ENCODE results near the gene CRIP2. TPM values are rescaled to one million over a fixed set of nuclear protein-coding genes. Genes with fewer than 3 reads are reported as not detected.
A peak's percentile ranks its signal among the peaks of the same experiment; 100 is the strongest.

CRIP2 gene
- polyA plus RNA-seq, 5 donors, result 121 to 333 (median 174) TPM

- DNase-seq, result no peak
Measured at GRCh38 chr14:105525861-105526775, 51.5 kb downstream of the CRIP2 start, which contains the start of gene TMEM121. TSS of gene TMEM121 (plus strand) at chr14:105526583. CDS start at chr14:105528835, 2,252 bp downstream.

- no peak for DNase-seq
Measured at GRCh38 chr14:105526776-105527380, 52.3 kb downstream of the CRIP2 start.

- DNase-seq, result no peak
Measured at GRCh38 chr14:105527381-105527825, 52.8 kb downstream of the CRIP2 start.

- peak; percentile 81 to 83 for DNase-seq
Measured at GRCh38 chr14:105527826-105528585, 53.4 kb downstream of the CRIP2 start.

- DNase-seq, result no peak
Measured at GRCh38 chr14:105528586-105529318, 54.1 kb downstream of the CRIP2 start.

GRCh38 chr14:105529319-105529568 lies 54.6 kb downstream of the CRIP2 start:
- DNase-seq, result no peak

Other genes with a start within 250 kb of the CRIP2 start
- 10 to 100 TPM; 29.8 to 47.8 (median 37.3) TPM for gene BTBD6, start 226.3 kb upstream of the CRIP2 start, polyA plus RNA-seq (ENCODE audit: insufficient read depth in 1 of 5, insufficient read length in 5 of 5, low replicate concordance in 1 of 5)
- 10 to 100 TPM; 27.3 to 41.1 (median 30.5) TPM for gene BRF1, start 173.8 kb upstream of the CRIP2 start, polyA plus RNA-seq (ENCODE audit: insufficient read depth in 1 of 5, insufficient read length in 5 of 5, low replicate concordance in 1 of 5)
- 10 to 100 TPM; 61.8 to 92.3 (median 77.3) TPM for gene PACS2, start 160.1 kb upstream of the CRIP2 start, polyA plus RNA-seq (ENCODE audit: insufficient read depth in 1 of 5, insufficient read length in 5 of 5, low replicate concordance in 1 of 5)
- gene TEX22, start 76.3 kb upstream of the CRIP2 start, polyA plus RNA-seq (ENCODE audit: insufficient read depth in 1 of 5, insufficient read length in 5 of 5, low replicate concordance in 1 of 5), result 1 to 10 TPM in 4 of 5 donors, under 1 TPM in 1; 0.96 to 3.6 (median 1.4) TPM
- gene MTA1, start 55.0 kb upstream of the CRIP2 start, polyA plus RNA-seq (ENCODE audit: insufficient read depth in 1 of 5, insufficient read length in 5 of 5, low replicate concordance in 1 of 5), result 100 to 1,000 TPM in 4 of 5 donors, 10 to 100 TPM in 1; 85.8 to 159 (median 125) TPM
- 100 to 1,000 TPM in 2 of 5 donors, 10 to 100 TPM in 3; 68.3 to 158 (median 83.2) TPM for gene CRIP1, start 12.1 kb downstream of the CRIP2 start, polyA plus RNA-seq (ENCODE audit: insufficient read depth in 1 of 5, insufficient read length in 5 of 5, low replicate concordance in 1 of 5)
- 10 to 100 TPM in 1 of 5 donors, 1 to 10 TPM in 4; 5.6 to 11.7 (median 8.2) TPM for gene TEDC1, start 16.4 kb downstream of the CRIP2 start, polyA plus RNA-seq (ENCODE audit: insufficient read depth in 1 of 5, insufficient read length in 5 of 5, low replicate concordance in 1 of 5)
- gene TMEM121, start 51.8 kb downstream of the CRIP2 start, polyA plus RNA-seq (ENCODE audit: insufficient read depth in 1 of 5, insufficient read length in 5 of 5, low replicate concordance in 1 of 5), result 1 to 10 TPM; 2.3 to 8.4 (median 3.3) TPM